Activated CD4-positive, alpha-beta T cell treated with anti-CD3 and anti-CD28 coated beads, Interleukin-2, amount 50 U/mL, for 4 hours (primary cell): ENCODE results near the gene EEF1AKMT1.
"Not testable (repeated sequence)": the region's sequence is repeated elsewhere in the genome, so short reads cannot be mapped to it uniquely, and the experiment has no call there.

ENCODE experiments used
- DNase-seq, 2 experiments: peaks; one replicate each; pipeline ENCODE4 v3.0.0-alpha.2; 2020

EEF1AKMT1 gene

GRCh38 chr13:20776751-20777150, 3.0 kb upstream of the EEF1AKMT1 start:
- no peak for DNase-seq

GRCh38 chr13:20775961-20776360, 2.2 kb upstream of the EEF1AKMT1 start:
- DNase-seq, result no peak

GRCh38 chr13:20774746-20775145, 985 bp upstream of the EEF1AKMT1 start:
- no peak for DNase-seq

GRCh38 chr13:20772401-20773131, 1.2 kb downstream of the EEF1AKMT1 start:
- DNase-seq, result no peak

- DNase-seq, result no peak
Measured at GRCh38 chr13:20769834-20770233, 3.9 kb downstream of the EEF1AKMT1 start.

- no peak for DNase-seq
Measured at GRCh38 chr13:20769091-20769490, 4.7 kb downstream of the EEF1AKMT1 start.

GRCh38 chr13:20767309-20767943, 6.3 kb downstream of the EEF1AKMT1 start:
- no peak for DNase-seq

- DNase-seq, result no peak
Measured at GRCh38 chr13:20760872-20761271, 12.9 kb downstream of the EEF1AKMT1 start.

- DNase-seq, result no peak
Measured at GRCh38 chr13:20754009-20754408, 19.8 kb downstream of the EEF1AKMT1 start.

- no peak for DNase-seq
Measured at GRCh38 chr13:20749377-20749776, 24.4 kb downstream of the EEF1AKMT1 start.

GRCh38 chr13:20743830-20744404, 29.8 kb downstream of the EEF1AKMT1 start:
- not testable (repeated sequence) for DNase-seq

- DNase-seq, result no peak
Measured at GRCh38 chr13:20740021-20740420, 33.7 kb downstream of the EEF1AKMT1 start.

GRCh38 chr13:20738616-20739015, 35.1 kb downstream of the EEF1AKMT1 start:
- no peak for DNase-seq

GRCh38 chr13:20729633-20730585, 43.9 kb downstream of the EEF1AKMT1 start:
- DNase-seq, result no peak

- DNase-seq, result no peak
Measured at GRCh38 chr13:20728579-20729311, 45.0 kb downstream of the EEF1AKMT1 start.

GRCh38 chr13:20727856-20728255, 45.9 kb downstream of the EEF1AKMT1 start:
- DNase-seq, result no peak

GRCh38 chr13:20721454-20722357, 52.1 kb downstream of the EEF1AKMT1 start:
- no peak for DNase-seq

GRCh38 chr13:20721058-20721453, 52.7 kb downstream of the EEF1AKMT1 start:
- no peak for DNase-seq

- no peak for DNase-seq
Measured at GRCh38 chr13:20720499-20720898, 53.3 kb downstream of the EEF1AKMT1 start.

- no peak for DNase-seq
Measured at GRCh38 chr13:20719783-20720182, 54.0 kb downstream of the EEF1AKMT1 start.

GRCh38 chr13:20718958-20719566, 54.7 kb downstream of the EEF1AKMT1 start:
- no peak for DNase-seq
